A673 (cell line): ENCODE data around the gene TFG. TPM values are rescaled to one million over a fixed set of nuclear protein-coding genes. Genes with fewer than 3 reads are reported as not detected.

Experiments used
- BruUV-seq: library from RNA; stranded (reverse); fragments of 400-500 nt; replicated peaks from 2 replicates; lab custom pipeline; 2021; lab: Mats Ljungman, UMichigan
- CTCF ChIA-PET: fragments of 300-600 bp; sonication (Branson Sonifier 250); formaldehyde crosslinking; loops from one replicate; lab custom pipeline; 2022; ENCODE audit warnings: antibody characterized with exemption; lab: Charles Lee
- POLR2A ChIA-PET: fragments of 300-600 bp; sonication (Branson Sonifier 250); formaldehyde crosslinking; loops from one replicate; lab custom pipeline; 2022; ENCODE audit warnings: antibody characterized with exemption; ENCODE audit not compliant: low non-redundant PET; lab: Charles Lee
- DNase-seq: peaks from one replicate; pipeline ENCODE4 v3.0.0-alpha.2; 2015; ENCODE audit warnings: low spot score
- H3K27ac ChIP-seq: fragments of 200-600 bp; sonication (generic); 2 replicates; pipeline ENCODE4 v1.5.1; 2016; ENCODE audit warnings: mixed run types, low read depth, mild to moderate bottlenecking, mixed read lengths, antibody characterized with exemption, low read length; ENCODE audit not compliant: poor library complexity, severe bottlenecking
- H3K27me3 ChIP-seq: fragments of 200-600 bp; sonication (generic); replicated peaks from 2 replicates; pipeline ENCODE4 v1.6.1; 2017; ENCODE audit warnings: mixed run types, low read depth, mild to moderate bottlenecking, mixed read lengths, antibody characterized with exemption, low read length; ENCODE audit not compliant: insufficient read depth, poor library complexity
- H3K36me3 ChIP-seq: fragments of 200-600 bp; sonication (generic); 2 replicates; pipeline ENCODE4 v1.6.1; 2016; ENCODE audit warnings: mixed run types, mild to moderate bottlenecking, mixed read lengths, antibody characterized with exemption, low read length; ENCODE audit not compliant: insufficient read depth, poor library complexity, severe bottlenecking
- H3K4me1 ChIP-seq: fragments of 200-600 bp; sonication (generic); 2 replicates; pipeline ENCODE4 v1.6.1; 2017; ENCODE audit warnings: mixed run types, mild to moderate bottlenecking, mixed read lengths, antibody characterized with exemption, low read length; ENCODE audit not compliant: insufficient read depth, poor library complexity, severe bottlenecking
- H3K4me3 ChIP-seq: fragments of 200-600 bp; sonication (generic); 2 replicates; pipeline ENCODE4 v1.5.1; 2016; ENCODE audit warnings: low read depth, mixed run types, mild to moderate bottlenecking, mixed read lengths, low read length; ENCODE audit not compliant: poor library complexity, severe bottlenecking
- H3K9me3 ChIP-seq: fragments of 200-600 bp; sonication (generic); 2 replicates; pipeline ENCODE4 v1.6.1; 2016; ENCODE audit warnings: mixed run types, low read depth, mild to moderate bottlenecking, mixed read lengths, antibody characterized with exemption, low read length; ENCODE audit not compliant: poor library complexity, severe bottlenecking
- EZH2 ChIP-seq: fragments of 200-600 bp; sonication (generic); IDR thresholded peaks from 2 replicates; pipeline ENCODE4 v1.6.1; 2017; ENCODE audit warnings: borderline replicate concordance, low read depth, mild to moderate bottlenecking, mixed read lengths, antibody characterized with exemption, low read length; ENCODE audit not compliant: poor library complexity, severe bottlenecking
- intact Hi-C: fragments of 100-400 bp; cut with micrococcal nuclease; formaldehyde crosslinking; loops from one replicate; pipeline ENCODE4 v1.10.0; 2022; ENCODE audit not compliant: unreplicated experiment
- total RNA-seq: library from RNA; stranded (reverse); gene quantifications from 2 replicates; pipeline ENCODE4 v1.2.3, GENCODE V29; 2021
- TF ChIP-seq, protein P1 (sequence below): fragments of 300-800, 200-600 bp; sonication (generic); conservative IDR thresholded peaks from 2 replicates; pipeline ENCODE4 v1.5.1; 2017; ENCODE audit warnings: low read depth, mild to moderate bottlenecking, antibody characterized with exemption, low read length, moderate library complexity, mixed read lengths

TFG gene
- total RNA-seq, 1 experiment from 2014 or later: 157 TPM

DNA sequence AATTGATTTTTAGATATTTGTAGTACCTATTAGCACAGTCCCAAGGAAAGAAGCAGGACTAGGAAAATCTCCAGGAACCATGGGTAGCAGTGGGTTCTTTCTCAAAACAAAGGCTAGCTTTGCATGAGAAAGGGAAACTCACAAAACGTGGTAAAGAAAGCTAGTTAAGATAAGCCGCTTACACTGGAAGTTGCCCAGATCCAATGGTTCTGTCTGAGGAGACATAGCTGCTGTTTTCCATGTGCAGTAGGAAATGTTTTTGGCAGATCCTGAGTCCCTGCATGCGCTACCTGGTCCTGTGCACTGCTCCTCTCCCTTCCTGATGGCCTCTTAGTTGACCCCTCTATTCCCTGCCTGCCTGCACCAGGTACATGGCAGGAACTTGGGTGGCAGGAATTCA lies 60.4 kb downstream of the TFG start:
- intact Hi-C loops: no loop called here
- DNase-seq: no peak
- no peaks in the 10 kb centered on the region for H3K9me3 ChIP-seq
- no peak overlapping the region for H3K4me3 ChIP-seq
- ChIA-PET POLR2A (no interaction called here), CTCF (no interaction called here)
- BruUV-seq: no TSS peak
- TF ChIP-seq EZH2: no peak
- TF ChIP-seq, protein P1, sequence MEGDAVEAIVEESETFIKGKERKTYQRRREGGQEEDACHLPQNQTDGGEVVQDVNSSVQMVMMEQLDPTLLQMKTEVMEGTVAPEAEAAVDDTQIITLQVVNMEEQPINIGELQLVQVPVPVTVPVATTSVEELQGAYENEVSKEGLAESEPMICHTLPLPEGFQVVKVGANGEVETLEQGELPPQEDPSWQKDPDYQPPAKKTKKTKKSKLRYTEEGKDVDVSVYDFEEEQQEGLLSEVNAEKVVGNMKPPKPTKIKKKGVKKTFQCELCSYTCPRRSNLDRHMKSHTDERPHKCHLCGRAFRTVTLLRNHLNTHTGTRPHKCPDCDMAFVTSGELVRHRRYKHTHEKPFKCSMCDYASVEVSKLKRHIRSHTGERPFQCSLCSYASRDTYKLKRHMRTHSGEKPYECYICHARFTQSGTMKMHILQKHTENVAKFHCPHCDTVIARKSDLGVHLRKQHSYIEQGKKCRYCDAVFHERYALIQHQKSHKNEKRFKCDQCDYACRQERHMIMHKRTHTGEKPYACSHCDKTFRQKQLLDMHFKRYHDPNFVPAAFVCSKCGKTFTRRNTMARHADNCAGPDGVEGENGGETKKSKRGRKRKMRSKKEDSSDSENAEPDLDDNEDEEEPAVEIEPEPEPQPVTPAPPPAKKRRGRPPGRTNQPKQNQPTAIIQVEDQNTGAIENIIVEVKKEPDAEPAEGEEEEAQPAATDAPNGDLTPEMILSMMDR: no peak
- H3K27me3 ChIP-seq: no peaks in the 10 kb centered on the region
- no peak overlapping the region for H3K27ac ChIP-seq
- no peaks in the 10 kb centered on the region for H3K4me1 ChIP-seq
- no peaks in the 10 kb centered on the region for H3K36me3 ChIP-seq

DNA sequence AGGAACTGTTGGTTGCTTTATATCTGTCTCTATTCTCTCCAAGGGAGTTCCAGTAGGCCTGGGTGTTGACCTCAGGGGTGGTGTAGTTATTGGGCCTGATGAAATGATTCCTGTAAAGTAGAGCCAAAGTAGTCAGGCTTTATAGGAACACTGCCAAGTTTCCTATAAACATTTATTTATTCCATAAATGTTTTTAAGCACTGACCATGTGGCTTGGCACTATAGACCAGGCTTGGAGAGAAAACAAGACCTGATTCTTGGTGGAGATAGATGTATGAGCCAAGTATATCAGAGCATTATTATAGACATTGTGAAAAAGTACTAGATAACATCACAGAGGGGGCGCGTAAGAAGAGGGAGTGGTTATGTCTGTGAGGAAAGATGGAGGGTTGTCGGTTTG lies 65.9 kb downstream of the TFG start:
- H3K9me3 ChIP-seq: no peaks in the 10 kb centered on the region
- no peak for DNase-seq
- intact Hi-C loops: no loop called here
- no TSS peak for BruUV-seq
- H3K27me3 ChIP-seq: no peaks in the 10 kb centered on the region
- no peak overlapping the region for H3K4me3 ChIP-seq
- TF ChIP-seq, protein P1: no peak
- no peak for TF ChIP-seq EZH2
- no peaks in the 10 kb centered on the region for H3K36me3 ChIP-seq
- ChIA-PET CTCF (no interaction called here), POLR2A (no interaction called here)
- H3K4me1 ChIP-seq: no peaks in the 10 kb centered on the region
- no peak overlapping the region for H3K27ac ChIP-seq

DNA sequence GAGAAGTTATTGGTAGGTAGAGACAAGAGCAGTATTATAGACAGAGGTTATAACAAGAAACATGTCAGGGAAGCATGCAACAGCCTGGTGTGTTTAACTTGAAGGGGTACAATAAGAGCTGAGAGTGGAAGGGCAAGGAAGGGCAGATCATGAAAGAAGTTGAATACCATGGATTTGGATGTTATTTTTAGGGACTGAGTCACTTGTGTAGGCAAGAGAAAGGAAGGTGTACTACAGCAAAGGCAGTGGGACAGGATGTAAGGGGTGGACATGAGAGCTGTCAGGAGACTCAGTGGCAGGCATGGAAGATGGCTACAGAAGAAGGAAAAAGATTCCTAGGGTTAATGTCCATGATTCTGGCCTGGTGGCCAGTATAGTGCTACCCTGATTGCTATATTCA lies 66.4 kb downstream of the TFG start:
- no peak overlapping the region for H3K27ac ChIP-seq
- BruUV-seq: no TSS peak
- no peaks in the 10 kb centered on the region for H3K27me3 ChIP-seq
- no peaks in the 10 kb centered on the region for H3K9me3 ChIP-seq
- no peaks in the 10 kb centered on the region for H3K4me1 ChIP-seq
- no peak for DNase-seq
- intact Hi-C loops: no loop called here
- POLR2A ChIA-PET: no interaction called here
- no peaks in the 10 kb centered on the region for H3K36me3 ChIP-seq
- CTCF ChIA-PET: no interaction called here
- TF ChIP-seq, protein P1: no peak
- TF ChIP-seq EZH2: no peak
- no peak overlapping the region for H3K4me3 ChIP-seq
